Measurements from ENCODE around the gene CRLF3.
"Not testable (repeated sequence)": the region's sequence is repeated elsewhere in the genome, so short reads cannot be mapped to it uniquely, and the experiment has no call there.

Gene CRLF3

GRCh38 chr17:30734153-30734552 is 90.3 kb downstream of the CRLF3 start:
- DNase-seq, result not testable (repeated sequence)
